Activated CD4-positive, alpha-beta T cell treated with anti-CD3 and anti-CD28 coated beads for 36 hours (primary cell): Measurements from ENCODE around the gene MDK. TPM values are rescaled to one million over a fixed set of nuclear protein-coding genes. Genes with fewer than 3 reads are reported as not detected.
A peak's percentile ranks its signal among the peaks of the same experiment; 100 is the strongest.

Experiments used
- ATAC-seq: fragments of 200-7000 bp; cut with Tn5 transposase; one replicate; pipeline ENCODE4 v1.10.0; 2021; ENCODE audit warnings: mild to moderate bottlenecking, moderate library complexity
- CTCF ChIA-PET: fragments of 350-600 bp; sonication (Branson Sonifier 250); formaldehyde crosslinking; loops from one replicate; lab custom pipeline; 2021; ENCODE audit warnings: antibody characterized with exemption; lab: Charles Lee
- POLR2A ChIA-PET: fragments of 350-600 bp; sonication (Branson Sonifier 250); formaldehyde crosslinking; loops from one replicate; lab custom pipeline; 2021; ENCODE audit warnings: antibody characterized with exemption, inconsistent platforms; lab: Charles Lee
- DNase-seq: peaks from one replicate; pipeline ENCODE4 v3.0.0-alpha.2; 2020
- H3K27ac Mint-ChIP-seq: one replicate; pipeline ENCODE4 v1.8.0; 2021; ENCODE audit warnings: mixed read lengths
- H3K27me3 Mint-ChIP-seq: one replicate; pipeline ENCODE4 v1.8.0; 2021; ENCODE audit warnings: mixed read lengths
- H3K36me3 Mint-ChIP-seq: one replicate; pipeline ENCODE4 v1.8.0; 2021; ENCODE audit warnings: low read depth, mixed read lengths
- H3K4me1 Mint-ChIP-seq: one replicate; pipeline ENCODE4 v1.8.0; 2021; ENCODE audit warnings: mixed read lengths
- H3K4me3 Mint-ChIP-seq: one replicate; pipeline ENCODE4 v1.8.0; 2021; ENCODE audit warnings: mild to moderate bottlenecking, moderate library complexity, mixed read lengths
- H3K9me3 Mint-ChIP-seq: one replicate; pipeline ENCODE4 v1.8.0; 2021; ENCODE audit warnings: low read depth, mixed read lengths
- intact Hi-C, 2 experiments: fragments of 100-400 bp; cut with DNase I in 1 of 2; cut with micrococcal nuclease in 1 of 2; formaldehyde crosslinking; loops; one replicate each; pipeline versions ENCODE4 v1.14.2 to v1.15.1; 2022 to 2024; cut with DNase I, micrococcal nuclease
- total RNA-seq, 2 experiments: library from RNA; stranded (reverse); gene quantifications; one replicate each; pipeline ENCODE4 v1.2.3, GENCODE V29; 2021

MDK gene
- total RNA-seq, 2 experiments from 2014 or later, result 3.0 to 6.7 TPM

DNA sequence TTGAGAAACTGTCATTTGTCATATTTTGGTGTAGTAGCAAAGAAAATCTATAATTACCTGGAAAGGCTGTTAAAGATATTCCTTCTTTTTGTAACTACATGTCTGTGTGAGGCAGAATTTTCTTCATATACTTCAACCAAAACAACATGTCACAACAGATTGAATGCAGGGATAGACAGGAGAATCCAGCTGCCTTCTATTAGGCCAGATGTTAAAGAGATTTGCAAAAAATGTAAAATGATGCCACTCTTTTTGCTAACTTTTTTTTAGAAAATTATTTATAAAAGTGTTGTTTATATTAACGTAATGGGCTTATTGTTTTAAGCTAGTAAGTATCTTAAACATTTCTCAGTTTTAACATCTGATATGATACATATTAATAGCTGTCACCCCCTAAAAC lies 21.5 kb upstream of the MDK start:
- POLR2A ChIA-PET, result no interaction called here
- intact Hi-C loops, result loop anchor here in 1 of 2 experiments (10.0 kb wide), 1 partner anchor 55 kb away; no protein-coding TSS in a partner anchor
- ATAC-seq (no peak), DNase-seq (no peak)
- Mint-ChIP-seq H3K36me3 (peaks cover 2% of the 10 kb centered on the region), H3K4me1 (peaks cover 71% of the 10 kb centered on the region), H3K9me3 (no peaks in the 10 kb centered on the region), H3K27me3 (no peaks in the 10 kb centered on the region), H3K4me3 (no peak overlapping the region), H3K27ac (peak overlapping the region; percentile 65)
- CTCF ChIA-PET, result interaction anchor here (0.6 to 3.2 kb wide), 4 partner anchors 8 to 344 kb away, joined by 4 to 56 read pairs (median 13); no protein-coding TSS in a partner anchor

DNA sequence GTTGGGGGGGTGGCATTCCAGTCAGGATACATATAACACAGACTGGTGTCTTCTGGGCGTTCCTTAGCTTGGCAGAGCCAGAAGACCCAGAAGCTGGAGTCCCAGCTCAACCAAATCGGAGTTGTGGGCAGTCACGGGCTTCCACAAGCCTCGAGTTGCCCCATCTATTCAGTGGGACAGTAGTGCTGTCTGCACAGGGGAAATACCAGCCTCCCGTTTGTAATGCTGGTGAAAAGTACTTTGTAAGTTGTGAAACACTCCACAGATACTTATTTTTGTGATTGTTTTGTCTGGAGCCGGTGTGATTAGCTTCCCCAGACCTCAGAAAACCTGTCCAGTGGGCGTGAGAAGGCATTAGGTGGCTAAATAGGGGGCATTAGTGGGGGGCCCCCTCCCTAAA lies 20.6 kb upstream of the MDK start:
- Mint-ChIP-seq H3K4me1 (peaks cover 70% of the 10 kb centered on the region), H3K4me3 (peak overlapping the region; percentile 72), H3K36me3 (peaks cover 2% of the 10 kb centered on the region), H3K27me3 (no peaks in the 10 kb centered on the region), H3K27ac (peak overlapping the region; percentile 96), H3K9me3 (no peaks in the 10 kb centered on the region)
- peak; percentile 44 for ATAC-seq
- intact Hi-C loops, result loop anchor here in 1 of 2 experiments (10.0 kb wide), 1 partner anchor 56 kb away; no protein-coding TSS in a partner anchor
- ChIA-PET POLR2A (interaction anchor here (0.5 to 1.7 kb wide), 3 partner anchors 9 to 319 kb away, joined by 3 to 4 read pairs (median 3); partner anchors contain the start of gene DGKZ), CTCF (interaction anchor here (0.8 to 3.2 kb wide), 8 partner anchors 9 to 121 kb away, joined by 3 to 56 read pairs (median 4); partner anchors contain the start of gene DGKZ)
- DNase-seq, result no peak

- CTCF ChIA-PET, result interaction anchor here (0.5 to 3.2 kb wide), 11 partner anchors 9 to 123 kb away, joined by 3 to 56 read pairs (median 3); partner anchors contain the start of gene DGKZ
- Mint-ChIP-seq H3K4me1 (peaks cover 64% of the 10 kb centered on the region), H3K27me3 (no peaks in the 10 kb centered on the region), H3K36me3 (no peaks in the 10 kb centered on the region), H3K27ac (peak overlapping the region; percentile 96), H3K4me3 (peak overlapping the region; percentile 72), H3K9me3 (no peaks in the 10 kb centered on the region)
- intact Hi-C loops, result loop anchor here in 1 of 2 experiments (10.0 kb wide), 1 partner anchor 57 kb away; no protein-coding TSS in a partner anchor
- POLR2A ChIA-PET, result interaction anchor here (0.5 to 1.7 kb wide), 4 partner anchors 10 to 318 kb away, joined by 3 to 4 read pairs (median 3); partner anchors contain the start of gene DGKZ
- DNase-seq (peak; percentile 86), ATAC-seq (peak; percentile 97)
Observed at GRCh38 chr11:46361283-46362155, 19.9 kb upstream of the MDK start.

- H3K4me1 Mint-ChIP-seq, result peaks cover 61% of the 10 kb centered on the region
- no peak for ATAC-seq
Observed at GRCh38 chr11:46362156-46363030, 19.1 kb upstream of the MDK start.

GRCh38 chr11:46363031-46363407 lies 18.4 kb upstream of the MDK start:
- Mint-ChIP-seq H3K4me1 (peaks cover 57% of the 10 kb centered on the region), H3K36me3 (peaks cover 2% of the 10 kb centered on the region), H3K9me3 (no peaks in the 10 kb centered on the region), H3K27me3 (no peaks in the 10 kb centered on the region), H3K4me3 (no peak overlapping the region), H3K27ac (peak overlapping the region; percentile 70)
- ATAC-seq (no peak), DNase-seq (no peak)
- CTCF ChIA-PET, result interaction anchor here (0.6 to 7.3 kb wide), 4 partner anchors 11 to 1787 kb away, joined by 3 to 141 read pairs (median 4); partner anchors contain the start of gene DGKZ
- POLR2A ChIA-PET, result no interaction called here
- intact Hi-C loops, result loop anchor here in 1 of 2 experiments (10.0 kb wide), 1 partner anchor 58 kb away; no protein-coding TSS in a partner anchor

More at GRCh38 chr11:46362156-46363030, 19.1 kb upstream of the MDK start:
- no peak for DNase-seq
- ChIA-PET POLR2A (interaction anchor here (0.5 to 1.2 kb wide), 2 partner anchors 10 to 24 kb away, joined by 3 read pairs; no protein-coding TSS in a partner anchor), CTCF (interaction anchor here (0.5 to 3.2 kb wide), 7 partner anchors 10 to 1786 kb away, joined by 3 to 56 read pairs (median 3); no protein-coding TSS in a partner anchor)
- Mint-ChIP-seq H3K9me3 (no peaks in the 10 kb centered on the region), H3K36me3 (peaks cover 2% of the 10 kb centered on the region), H3K4me3 (peak overlapping the region; percentile 72), H3K27me3 (no peaks in the 10 kb centered on the region), H3K27ac (peak overlapping the region; percentile 96)
- intact Hi-C loops, result loop anchor here in 1 of 2 experiments (10.0 kb wide), 1 partner anchor 58 kb away; no protein-coding TSS in a partner anchor

DNA sequence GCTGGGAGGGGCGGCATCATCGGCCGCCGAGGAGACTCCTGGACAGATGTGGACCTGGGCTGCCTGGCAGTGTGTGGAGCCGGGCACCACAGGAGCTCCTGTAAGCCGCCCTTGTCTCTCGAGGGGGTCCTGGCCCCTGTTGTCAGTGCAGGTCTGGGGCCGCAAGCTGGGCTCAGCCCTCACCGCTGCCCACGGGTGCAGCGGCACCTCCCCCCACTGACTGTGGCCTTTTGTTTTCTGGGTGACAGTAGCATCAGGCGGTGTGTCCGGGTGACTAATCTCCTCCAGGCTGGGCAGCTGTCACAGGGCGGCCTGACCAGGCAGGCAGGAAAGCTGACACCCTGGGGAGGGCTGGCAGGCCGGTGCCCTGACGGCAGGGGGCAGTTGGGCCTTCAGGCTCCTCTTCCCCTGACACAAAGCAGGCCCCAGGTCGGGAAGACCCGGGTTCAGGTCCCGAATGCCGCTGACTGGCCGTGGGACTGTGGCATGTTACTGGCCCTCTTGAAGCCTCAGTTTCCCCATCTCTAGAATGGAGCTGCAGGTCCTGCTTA lies 17.9 kb upstream of the MDK start:
- ATAC-seq (no peak), DNase-seq (no peak)
- intact Hi-C loops, result loop anchor here in 1 of 2 experiments (10.0 kb wide), 1 partner anchor 59 kb away; no protein-coding TSS in a partner anchor
- H3K4me3 Mint-ChIP-seq, result no peak overlapping the region
- ChIA-PET CTCF (interaction anchor here (0.9 to 7.3 kb wide), 3 partner anchors 11 to 126 kb away, joined by 3 to 141 read pairs (median 4); partner anchors contain the start of gene DGKZ), POLR2A (no interaction called here)
- peak overlapping the region; percentile 19 for H3K27ac Mint-ChIP-seq
- H3K27me3 Mint-ChIP-seq, result no peaks in the 10 kb centered on the region
- peaks cover 2% of the 10 kb centered on the region for H3K36me3 Mint-ChIP-seq
- H3K9me3 Mint-ChIP-seq, result no peaks in the 10 kb centered on the region
- H3K4me1 Mint-ChIP-seq, result peaks cover 53% of the 10 kb centered on the region

DNA sequence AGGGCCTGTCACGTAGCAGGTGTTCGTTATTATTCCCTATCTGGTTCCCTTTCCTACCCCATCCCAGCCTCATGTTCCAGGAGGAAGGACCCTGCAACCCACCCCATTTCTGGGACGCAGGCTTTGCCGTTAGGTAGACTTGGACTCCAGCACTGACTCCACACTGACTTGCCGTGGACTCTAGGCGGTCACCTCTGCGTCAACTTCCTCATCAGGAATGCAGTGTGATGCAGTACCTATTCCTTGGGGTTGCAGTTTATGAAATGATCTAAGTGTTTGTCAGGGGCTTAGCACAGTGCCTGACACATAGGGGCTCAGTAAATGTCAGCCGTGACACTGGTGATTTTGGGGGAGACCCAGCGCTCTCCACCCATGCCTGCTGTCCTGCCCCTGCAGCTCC lies 17.4 kb upstream of the MDK start:
- peaks cover 2% of the 10 kb centered on the region for H3K36me3 Mint-ChIP-seq
- ChIA-PET CTCF (interaction anchor here (0.9 to 7.3 kb wide), 2 partner anchors 12 to 126 kb away, joined by 3 to 141 read pairs; partner anchors contain the start of gene DGKZ), POLR2A (no interaction called here)
- H3K27ac Mint-ChIP-seq, result peak overlapping the region; percentile 19
- H3K9me3 Mint-ChIP-seq, result no peaks in the 10 kb centered on the region
- no peak overlapping the region for H3K4me3 Mint-ChIP-seq
- H3K4me1 Mint-ChIP-seq, result peaks cover 50% of the 10 kb centered on the region
- ATAC-seq (no peak), DNase-seq (no peak)
- H3K27me3 Mint-ChIP-seq, result no peaks in the 10 kb centered on the region
- intact Hi-C loops, result loop anchor here in 1 of 2 experiments (10.0 kb wide), 1 partner anchor 59 kb away; no protein-coding TSS in a partner anchor

DNA sequence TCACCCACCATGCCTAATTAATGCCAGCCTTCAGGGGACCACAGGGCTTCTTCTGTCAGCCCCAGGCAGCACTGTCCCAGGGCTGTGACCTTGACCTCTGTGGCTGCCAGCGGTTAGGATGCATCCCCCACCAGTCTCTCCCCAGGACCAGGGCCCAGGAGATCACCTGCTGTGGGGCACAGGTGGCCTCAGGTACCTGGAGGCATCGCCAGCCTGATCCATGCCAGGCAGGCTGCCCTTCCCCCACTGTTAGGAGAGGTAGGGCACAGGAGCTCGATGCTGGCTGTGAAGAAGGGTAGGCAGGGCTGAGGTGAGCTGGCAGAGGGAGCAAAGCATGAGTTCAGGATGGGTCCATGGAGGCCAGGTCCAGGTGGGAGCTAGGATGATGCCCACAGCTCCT lies 16.7 kb upstream of the MDK start:
- no peaks in the 10 kb centered on the region for H3K27me3 Mint-ChIP-seq
- intact Hi-C loops, result loop anchor here in 1 of 2 experiments (5.0 to 10.0 kb wide), 2 partner anchors 60 to 127 kb away; no protein-coding TSS in a partner anchor
- no peaks in the 10 kb centered on the region for H3K9me3 Mint-ChIP-seq
- H3K27ac Mint-ChIP-seq, result peak overlapping the region; percentile 22
- H3K4me3 Mint-ChIP-seq, result no peak overlapping the region
- DNase-seq, result no peak
- CTCF ChIA-PET, result interaction anchor here (0.6 to 7.3 kb wide), 5 partner anchors 13 to 177 kb away, joined by 3 to 141 read pairs (median 3); partner anchors contain the start of genes CHRM4 and DGKZ
- ATAC-seq, result no peak
- peaks cover 8% of the 10 kb centered on the region for H3K36me3 Mint-ChIP-seq
- peaks cover 49% of the 10 kb centered on the region for H3K4me1 Mint-ChIP-seq
- POLR2A ChIA-PET, result no interaction called here

DNA sequence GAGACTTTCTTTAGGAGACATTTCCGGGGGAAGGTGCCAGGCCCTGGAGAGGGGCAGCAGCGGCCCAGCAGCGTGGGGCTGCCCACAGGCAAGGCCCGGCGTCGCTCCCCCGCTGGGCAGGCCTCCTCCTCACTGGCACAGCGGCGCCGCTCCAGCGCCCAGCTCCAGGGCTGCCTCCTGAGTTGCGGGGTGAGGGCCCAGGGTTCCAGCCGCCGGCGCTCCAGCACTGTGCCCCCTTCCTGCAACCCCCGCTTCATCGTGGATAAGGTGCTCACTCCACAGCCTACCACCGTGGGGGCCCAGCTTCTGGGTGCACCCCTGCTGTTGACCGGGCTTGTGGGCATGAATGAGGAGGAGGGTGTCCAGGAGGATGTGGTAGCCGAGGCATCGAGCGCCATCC lies 15.2 kb upstream of the MDK start:
- Mint-ChIP-seq H3K4me3 (no peak overlapping the region), H3K9me3 (no peaks in the 10 kb centered on the region), H3K27ac (no peak overlapping the region), H3K36me3 (peaks cover 15% of the 10 kb centered on the region), H3K27me3 (no peaks in the 10 kb centered on the region), H3K4me1 (peaks cover 39% of the 10 kb centered on the region)
- POLR2A ChIA-PET, result interaction anchor here (0.6 to 1.2 kb wide), 3 partner anchors 13 to 138 kb away, joined by 3 read pairs; no protein-coding TSS in a partner anchor
- DNase-seq, result no peak
- ATAC-seq, result no peak
- CTCF ChIA-PET, result interaction anchor here (0.9 to 7.3 kb wide), 6 partner anchors 8 to 123 kb away, joined by 3 to 141 read pairs (median 4); partner anchors contain the start of gene DGKZ
- intact Hi-C loops, result loop anchor here in 1 of 2 experiments (2.0 to 10.0 kb wide), 3 partner anchors 13 to 129 kb away; no protein-coding TSS in a partner anchor
